ENCODE data around the gene ZNF516.

The ZNF516 gene

DNA sequence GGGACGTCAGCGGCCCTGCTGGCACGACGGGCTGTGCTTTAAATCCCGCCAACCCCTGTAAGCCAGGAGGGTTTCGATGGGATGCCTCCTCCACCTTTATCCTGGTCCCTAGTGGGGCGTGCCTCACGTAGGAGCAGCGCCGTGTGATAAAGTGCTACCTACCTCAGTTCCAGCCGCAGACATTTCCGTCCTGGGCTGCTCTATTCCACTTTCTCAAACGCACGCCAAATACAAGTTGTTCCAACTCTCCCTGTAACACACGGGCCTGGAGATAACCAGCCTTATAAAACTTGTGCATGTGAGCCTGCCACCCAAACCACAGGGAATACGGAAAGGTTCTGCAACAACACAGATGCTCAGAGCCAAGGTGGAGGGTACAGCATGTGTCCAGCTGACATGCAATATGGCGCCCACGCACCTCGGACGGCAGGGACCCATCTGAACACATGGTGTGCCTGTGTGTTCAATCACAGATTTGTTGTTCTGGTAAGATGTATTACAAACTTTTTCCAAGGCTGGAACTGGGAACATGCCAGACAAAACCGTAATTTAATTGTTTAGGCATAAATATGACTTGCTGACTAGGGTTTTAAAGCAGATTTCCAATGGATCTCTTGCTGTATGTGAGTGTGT lies 47.7 kb downstream of the ZNF516 start:
- TF ChIP-seq, protein P1, sequence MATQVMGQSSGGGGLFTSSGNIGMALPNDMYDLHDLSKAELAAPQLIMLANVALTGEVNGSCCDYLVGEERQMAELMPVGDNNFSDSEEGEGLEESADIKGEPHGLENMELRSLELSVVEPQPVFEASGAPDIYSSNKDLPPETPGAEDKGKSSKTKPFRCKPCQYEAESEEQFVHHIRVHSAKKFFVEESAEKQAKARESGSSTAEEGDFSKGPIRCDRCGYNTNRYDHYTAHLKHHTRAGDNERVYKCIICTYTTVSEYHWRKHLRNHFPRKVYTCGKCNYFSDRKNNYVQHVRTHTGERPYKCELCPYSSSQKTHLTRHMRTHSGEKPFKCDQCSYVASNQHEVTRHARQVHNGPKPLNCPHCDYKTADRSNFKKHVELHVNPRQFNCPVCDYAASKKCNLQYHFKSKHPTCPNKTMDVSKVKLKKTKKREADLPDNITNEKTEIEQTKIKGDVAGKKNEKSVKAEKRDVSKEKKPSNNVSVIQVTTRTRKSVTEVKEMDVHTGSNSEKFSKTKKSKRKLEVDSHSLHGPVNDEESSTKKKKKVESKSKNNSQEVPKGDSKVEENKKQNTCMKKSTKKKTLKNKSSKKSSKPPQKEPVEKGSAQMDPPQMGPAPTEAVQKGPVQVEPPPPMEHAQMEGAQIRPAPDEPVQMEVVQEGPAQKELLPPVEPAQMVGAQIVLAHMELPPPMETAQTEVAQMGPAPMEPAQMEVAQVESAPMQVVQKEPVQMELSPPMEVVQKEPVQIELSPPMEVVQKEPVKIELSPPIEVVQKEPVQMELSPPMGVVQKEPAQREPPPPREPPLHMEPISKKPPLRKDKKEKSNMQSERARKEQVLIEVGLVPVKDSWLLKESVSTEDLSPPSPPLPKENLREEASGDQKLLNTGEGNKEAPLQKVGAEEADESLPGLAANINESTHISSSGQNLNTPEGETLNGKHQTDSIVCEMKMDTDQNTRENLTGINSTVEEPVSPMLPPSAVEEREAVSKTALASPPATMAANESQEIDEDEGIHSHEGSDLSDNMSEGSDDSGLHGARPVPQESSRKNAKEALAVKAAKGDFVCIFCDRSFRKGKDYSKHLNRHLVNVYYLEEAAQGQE (IDR thresholded peaks at IDR 0.05; ENCODE audit: insufficient read depth in 1 of 2, low read depth in 2 of 2, low read length in 2 of 2): no peak
- TF ChIP-seq SIN3A (IDR thresholded peaks at IDR 0.05; ENCODE audit: borderline replicate concordance, insufficient read depth, low read length) (no peak), POLR2AphosphoS5 (IDR thresholded peaks at IDR 0.05; ENCODE audit: low read depth, low read length) (no peak), TAF1 (IDR thresholded peaks at IDR 0.05; ENCODE audit: borderline replicate concordance, insufficient read depth, low read length) (no peak), FOXP2 (optimal IDR thresholded peaks at IDR 0.05; ENCODE audit: borderline replicate concordance, extremely low read depth, extremely low read length, insufficient read depth) (no peak)

DNA sequence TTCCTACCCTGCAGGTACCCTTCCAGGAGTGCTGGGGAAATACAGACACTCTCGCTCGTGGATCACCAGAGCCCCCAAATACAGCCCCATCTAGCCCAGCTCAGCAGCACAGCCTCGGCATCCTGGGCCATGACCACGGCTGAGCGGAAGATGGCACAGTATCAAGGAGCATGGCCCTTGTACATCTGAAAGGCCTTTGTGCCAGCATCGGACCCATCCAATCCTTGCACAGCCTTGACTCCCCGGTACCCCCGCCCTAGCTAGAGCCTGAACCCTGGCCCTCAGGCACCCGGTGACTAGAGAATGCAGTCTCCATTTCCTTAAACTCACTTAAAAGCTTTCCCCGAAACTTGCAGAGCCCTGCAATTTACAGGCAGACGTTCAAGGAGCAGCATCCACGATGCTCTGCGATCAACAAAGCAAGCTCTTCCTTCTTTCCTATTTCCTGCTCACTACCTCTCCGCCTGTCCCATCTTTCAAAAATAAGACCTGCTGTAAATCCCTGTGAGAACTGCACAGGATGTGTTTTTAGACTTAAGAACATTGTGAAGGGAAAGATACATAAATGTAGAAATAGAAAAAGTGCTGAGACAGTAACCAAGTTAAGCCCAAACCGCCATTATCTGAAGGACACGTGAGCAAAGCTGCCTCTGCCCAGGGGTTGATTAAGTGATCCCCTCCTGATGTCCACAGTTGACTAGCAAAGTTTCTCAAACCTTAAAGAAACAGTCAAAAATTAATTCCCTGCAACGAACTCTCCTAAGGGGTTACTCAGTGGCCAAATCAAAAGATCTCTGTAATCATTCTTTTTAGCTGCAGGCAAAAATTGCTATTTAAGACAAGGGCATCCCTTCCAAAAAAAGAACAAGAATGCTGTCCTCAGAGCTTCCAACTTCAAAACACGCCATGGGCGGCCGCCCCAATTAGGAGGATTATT lies 48.5 kb downstream of the ZNF516 start:
- TF ChIP-seq SIN3A (IDR thresholded peaks at IDR 0.05; ENCODE audit: borderline replicate concordance, insufficient read depth, low read length) (no peak), POLR2AphosphoS5 (IDR thresholded peaks at IDR 0.05; ENCODE audit: low read depth, low read length) (no peak), FOXP2 (optimal IDR thresholded peaks at IDR 0.05; ENCODE audit: borderline replicate concordance, extremely low read depth, extremely low read length, insufficient read depth) (no peak), TAF1 (IDR thresholded peaks at IDR 0.05; ENCODE audit: borderline replicate concordance, insufficient read depth, low read length) (no peak)
- TF ChIP-seq, protein P1 (IDR thresholded peaks at IDR 0.05; ENCODE audit: insufficient read depth in 1 of 2, low read depth in 2 of 2, low read length in 2 of 2): no peak

DNA sequence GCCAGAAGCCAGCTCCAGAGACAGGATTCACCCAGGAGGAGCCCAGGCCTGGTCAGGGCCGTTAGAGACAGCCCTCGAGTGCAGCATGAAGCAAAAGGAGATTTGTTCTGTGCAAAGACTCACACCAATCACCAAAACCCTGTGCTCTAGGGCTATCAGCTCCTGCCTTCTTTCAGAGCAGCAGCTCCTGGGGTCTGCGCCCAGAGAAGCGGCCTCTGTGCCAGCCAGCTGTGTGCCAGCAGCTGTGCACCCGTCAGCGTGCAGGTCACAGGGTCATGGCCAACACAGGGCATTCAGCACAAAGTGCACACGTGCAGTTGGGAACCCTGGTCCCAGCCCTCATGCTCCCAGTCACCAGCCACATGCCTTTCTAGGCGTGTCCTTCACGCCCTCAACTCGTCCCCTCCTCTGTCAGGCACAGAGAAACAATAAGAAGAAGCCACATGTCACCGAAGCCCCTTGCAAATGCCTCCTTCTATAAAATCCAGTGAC lies 49.3 kb downstream of the ZNF516 start:
- no peak for TF ChIP-seq FOXP2 (optimal IDR thresholded peaks at IDR 0.05; ENCODE audit: borderline replicate concordance, extremely low read depth, extremely low read length, insufficient read depth)
- TF ChIP-seq POLR2AphosphoS5 (IDR thresholded peaks at IDR 0.05; ENCODE audit: low read depth, low read length): no peak
- TF ChIP-seq, protein P1 (IDR thresholded peaks at IDR 0.05; ENCODE audit: insufficient read depth in 1 of 2, low read depth in 2 of 2, low read length in 2 of 2): no peak
- no peak for TF ChIP-seq TAF1 (IDR thresholded peaks at IDR 0.05; ENCODE audit: borderline replicate concordance, insufficient read depth, low read length)
- TF ChIP-seq SIN3A (IDR thresholded peaks at IDR 0.05; ENCODE audit: borderline replicate concordance, insufficient read depth, low read length): no peak

DNA sequence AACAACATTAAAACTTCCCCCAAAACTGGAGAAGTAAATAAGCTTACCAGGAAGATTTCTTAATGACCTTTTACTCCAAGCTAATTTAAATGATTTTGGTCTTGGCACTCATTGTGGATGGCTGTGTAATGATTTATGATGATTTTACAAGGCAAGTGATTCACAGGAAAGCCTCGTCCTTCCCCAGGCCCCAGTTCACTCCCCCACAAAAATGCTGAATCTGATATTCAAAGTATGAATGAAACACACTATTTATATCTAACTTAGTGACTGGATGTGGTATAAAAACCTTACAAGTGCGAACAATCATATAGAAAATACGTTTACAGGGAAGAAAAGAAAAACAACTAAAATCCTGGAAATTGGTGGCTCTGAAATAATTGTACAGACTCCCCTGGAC lies 49.8 kb downstream of the ZNF516 start:
- TF ChIP-seq POLR2AphosphoS5 (IDR thresholded peaks at IDR 0.05; ENCODE audit: low read depth, low read length) (no peak), FOXP2 (optimal IDR thresholded peaks at IDR 0.05; ENCODE audit: borderline replicate concordance, extremely low read depth, extremely low read length, insufficient read depth) (no peak), TAF1 (IDR thresholded peaks at IDR 0.05; ENCODE audit: borderline replicate concordance, insufficient read depth, low read length) (no peak), SIN3A (IDR thresholded peaks at IDR 0.05; ENCODE audit: borderline replicate concordance, insufficient read depth, low read length) (no peak)
- TF ChIP-seq, protein P1 (IDR thresholded peaks at IDR 0.05; ENCODE audit: insufficient read depth in 1 of 2, low read depth in 2 of 2, low read length in 2 of 2): no peak
